NCI-H345 treated with DMSO at 0.1 percent for 48 hours (cell line): Measurements from ENCODE around the gene PLCB2.

Source experiments
- DNase-seq: peaks from one replicate; lab custom pipeline; 2025; ENCODE audit not compliant: unreplicated experiment; lab: John Stamatoyannopoulos, UW

PLCB2 gene

DNA sequence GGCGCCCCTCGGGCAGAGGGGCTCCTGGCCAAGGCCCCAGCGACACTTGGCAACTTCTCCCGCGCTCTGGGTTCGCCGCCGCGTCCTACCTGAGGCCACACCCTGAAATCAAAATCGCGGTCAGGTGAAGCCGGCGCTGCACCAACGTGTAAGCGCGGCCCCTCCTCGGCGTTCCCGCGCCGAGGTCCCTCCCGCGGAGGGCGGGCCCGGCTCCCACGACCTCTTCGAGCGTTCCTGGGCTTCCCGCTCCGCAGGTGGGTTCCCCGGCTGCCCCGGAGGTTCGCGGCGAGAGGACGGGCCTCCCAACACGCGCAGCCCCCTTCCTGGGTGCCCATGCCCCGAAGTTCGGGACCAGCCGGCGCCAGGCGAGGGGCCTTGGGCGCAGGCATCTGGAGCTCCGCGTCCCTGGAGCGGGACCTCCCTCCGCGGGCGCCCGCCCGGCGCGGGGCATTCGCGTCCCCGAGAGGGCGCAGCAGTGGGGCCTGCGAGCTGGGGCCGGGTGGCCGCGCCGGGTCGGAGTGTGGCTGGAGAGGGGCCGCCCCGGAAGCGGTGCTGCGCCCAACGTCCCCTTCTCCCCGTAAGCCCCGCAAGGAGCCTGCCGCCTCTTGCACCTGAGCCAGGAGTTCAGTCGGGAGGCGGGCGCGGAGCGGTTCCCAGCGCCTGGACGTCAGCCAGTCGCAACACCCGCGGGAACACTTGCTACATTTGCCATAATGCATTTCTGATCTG is 55.1 kb downstream of the PLCB2 start:
- DNase-seq = no peak

DNA sequence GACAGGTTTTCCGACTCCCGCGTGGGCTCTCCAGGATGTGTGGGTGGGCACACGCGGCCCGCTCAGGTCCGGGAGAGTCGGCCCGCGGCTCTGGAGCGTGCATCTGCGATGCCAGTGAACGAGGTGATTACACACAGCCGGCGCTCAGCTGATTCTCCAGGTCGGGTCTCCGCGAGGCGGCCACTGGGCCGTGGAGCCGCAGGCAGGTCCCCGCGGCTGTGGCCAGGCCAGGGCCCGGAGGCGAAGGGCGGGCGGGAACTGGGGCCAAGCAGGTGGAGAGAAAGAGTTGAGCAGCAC is 55.6 kb downstream of the PLCB2 start:
- DNase-seq = no peak

DNA sequence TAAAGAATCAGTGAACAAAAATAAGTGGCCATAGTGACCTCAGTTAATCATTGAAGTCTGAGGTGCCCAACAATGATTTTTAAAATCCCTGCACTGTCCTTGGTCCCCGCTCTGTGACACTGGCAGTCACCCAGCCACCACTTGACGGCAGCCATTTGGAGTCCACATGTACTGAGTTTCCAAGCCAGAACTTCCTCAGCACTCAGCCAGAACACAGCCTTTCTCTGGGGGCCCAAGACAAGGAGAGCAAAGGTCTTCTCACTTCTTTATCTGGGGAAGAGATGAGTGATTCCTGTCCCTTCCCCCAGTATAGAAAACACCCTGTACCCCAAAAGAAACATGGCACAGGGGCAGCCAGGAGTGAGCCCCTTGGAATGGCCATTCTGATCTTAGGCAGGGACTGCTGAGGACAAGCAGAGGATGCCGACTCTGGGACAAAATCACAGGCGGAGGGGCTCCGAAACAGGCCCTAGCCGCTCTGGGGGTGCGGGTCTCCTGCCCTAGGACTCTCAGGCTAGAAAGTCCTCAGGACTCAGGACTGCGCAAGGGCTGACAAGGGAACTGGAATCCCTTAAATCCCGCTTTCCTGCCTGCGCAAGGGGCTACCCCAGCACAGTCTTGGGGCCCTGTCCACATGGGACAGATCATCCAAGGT is 56.1 kb downstream of the PLCB2 start:
- no peak for DNase-seq

DNA sequence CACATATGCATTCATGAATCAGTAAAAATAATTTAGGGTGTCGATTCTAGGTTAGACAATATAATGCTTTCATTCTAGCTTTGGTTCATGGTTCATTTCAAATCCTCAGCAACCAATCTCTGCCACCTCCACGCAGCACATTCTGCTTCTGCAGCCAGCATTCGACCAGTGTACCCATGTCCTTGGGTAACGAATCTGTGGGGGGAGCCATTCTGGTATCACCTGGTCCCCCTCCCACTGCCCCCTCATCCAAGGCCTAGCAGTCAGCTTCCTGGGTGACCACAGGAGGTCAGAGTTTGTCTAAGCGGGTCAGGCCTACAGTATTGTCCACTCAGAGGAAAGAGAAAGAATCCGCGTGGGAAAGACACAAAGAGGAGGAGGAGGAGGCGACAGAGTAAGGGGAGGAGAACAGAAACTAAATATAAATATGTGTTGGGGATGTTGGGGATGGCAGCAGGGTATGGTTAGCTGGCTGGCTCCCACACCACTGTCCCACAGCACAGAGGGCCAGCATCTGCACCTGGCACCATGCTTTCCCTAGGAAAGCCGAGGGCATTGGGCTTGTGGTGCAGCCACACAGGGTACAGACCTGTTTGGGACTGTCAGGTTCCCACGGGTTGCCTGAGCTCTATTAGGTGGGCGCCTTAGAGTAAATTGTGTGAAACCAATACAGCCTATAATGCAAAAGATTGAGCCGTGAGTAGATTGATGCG is 56.8 kb downstream of the PLCB2 start:
- DNase-seq = no peak

DNA sequence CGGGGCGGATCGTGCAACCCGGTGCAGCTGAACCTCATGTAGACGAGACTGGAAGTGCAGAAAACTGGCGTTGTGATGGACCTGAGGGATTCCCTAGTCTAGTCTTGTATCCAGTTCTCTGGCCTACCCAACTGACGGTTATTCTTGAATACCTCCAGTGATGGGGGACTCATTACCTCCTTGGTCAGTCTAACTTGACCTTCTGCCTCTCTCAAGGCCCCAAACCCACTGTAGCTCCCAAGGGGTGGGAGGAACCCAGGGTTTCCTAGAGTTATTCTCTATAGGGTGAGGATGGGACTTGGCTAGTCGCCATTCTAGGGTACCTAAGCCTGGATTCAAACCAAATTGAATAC is 57.5 kb downstream of the PLCB2 start:
- DNase-seq = no peak

DNA sequence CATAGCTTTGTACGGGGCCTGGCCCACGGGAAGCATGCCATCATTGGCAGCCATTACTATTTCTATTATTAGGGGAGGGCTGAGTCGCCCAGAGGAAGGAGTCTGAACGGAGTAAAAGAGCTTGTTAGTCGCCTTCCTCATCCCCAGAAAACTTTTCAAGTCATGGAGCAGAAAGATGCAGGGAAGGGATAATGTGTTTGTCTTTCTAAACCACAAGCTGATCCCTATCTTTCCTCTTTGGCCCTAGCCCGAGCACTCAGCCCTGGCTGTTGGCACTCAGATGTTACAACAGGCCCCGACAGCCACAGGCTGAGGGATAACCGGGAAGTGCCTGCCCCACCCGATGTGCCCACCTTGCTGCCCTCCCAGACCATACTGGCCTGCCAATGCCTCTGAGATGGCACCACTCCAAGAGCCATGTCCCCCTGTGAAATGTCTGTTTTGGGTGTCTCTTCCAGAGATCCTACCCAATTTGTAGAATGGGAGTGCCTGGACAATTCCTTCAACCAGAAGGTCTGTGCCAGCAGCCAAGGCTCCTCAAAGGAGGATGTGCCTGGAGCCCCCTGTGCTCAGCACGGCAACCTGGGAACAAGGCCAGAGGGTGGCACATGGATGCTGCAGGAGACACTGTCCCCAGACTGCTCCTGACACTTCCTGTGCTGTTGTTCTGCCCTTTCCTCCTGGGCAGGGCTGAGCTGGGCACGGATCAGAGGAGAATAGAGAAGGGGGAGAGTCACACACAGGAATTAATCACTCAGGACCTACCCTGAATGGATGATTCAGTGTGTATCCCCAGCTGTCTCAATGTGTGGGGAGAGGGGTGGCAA is 58.0 kb downstream of the PLCB2 start:
- no peak for DNase-seq

DNA sequence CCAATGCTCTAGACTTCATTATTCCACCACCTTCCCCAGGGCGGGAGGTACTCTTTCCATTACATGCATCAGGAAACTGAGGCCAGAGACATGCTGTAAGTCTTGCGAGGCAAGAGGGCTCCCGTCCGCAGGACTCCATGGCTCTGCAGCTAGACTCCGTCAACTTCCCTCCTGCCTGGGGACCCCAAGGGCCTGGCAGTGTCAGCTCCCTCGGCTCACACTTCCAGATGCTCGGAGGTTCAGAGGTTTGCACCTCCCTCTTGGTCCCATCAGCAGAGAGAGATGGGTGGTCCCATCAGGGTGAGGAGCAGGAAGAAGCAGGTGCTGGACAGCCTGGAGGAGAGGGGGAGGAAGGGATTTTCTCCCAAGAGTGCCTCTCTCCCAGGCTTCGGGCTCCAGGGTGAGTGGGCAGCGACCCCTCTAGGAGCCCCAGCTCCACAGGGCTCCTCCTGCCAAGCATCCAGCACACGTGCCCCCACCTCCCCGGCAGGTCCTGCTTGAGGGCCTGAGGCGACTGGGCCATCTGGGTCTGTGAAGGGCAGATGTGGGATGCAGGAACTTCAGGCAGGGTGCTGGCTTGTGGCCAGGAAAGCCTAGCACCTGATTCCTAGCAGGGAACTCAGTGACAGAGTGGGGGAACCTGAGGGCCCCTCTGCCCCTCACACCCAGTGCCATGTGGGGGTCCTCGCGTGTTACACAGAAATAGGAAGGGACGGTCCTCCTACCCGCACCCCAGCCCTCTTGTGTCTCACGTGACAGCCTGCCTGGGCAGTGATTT is 59.5 kb downstream of the PLCB2 start:
- DNase-seq = no peak

DNA sequence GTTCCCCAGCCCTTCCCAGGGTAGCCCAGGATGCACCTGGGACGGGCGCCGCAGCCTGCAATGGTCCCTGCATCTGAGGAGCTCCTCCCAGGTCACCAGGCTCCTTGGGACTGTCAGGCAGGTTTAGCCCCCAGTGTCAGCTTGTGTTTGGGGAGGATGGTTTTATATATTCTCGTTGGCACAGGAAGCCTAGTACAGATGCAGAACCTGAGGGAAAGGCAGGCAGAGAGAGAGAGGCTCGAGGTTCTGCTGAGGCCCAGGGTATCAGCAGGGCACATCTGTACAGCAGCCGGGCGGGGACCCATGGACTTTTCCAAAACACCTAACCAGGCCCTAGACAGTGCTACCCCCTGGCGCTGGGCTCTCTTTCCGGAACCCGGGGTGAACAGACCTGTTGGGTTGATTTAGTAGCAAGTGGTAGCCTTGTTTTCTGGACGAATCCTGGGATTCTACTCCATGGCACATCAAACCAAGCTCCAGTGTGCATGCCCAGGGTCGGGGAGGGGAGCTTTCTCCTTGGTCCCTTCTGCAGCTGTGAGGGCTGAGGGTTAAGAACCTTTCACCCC is 60.2 kb downstream of the PLCB2 start:
- no peak for DNase-seq

DNA sequence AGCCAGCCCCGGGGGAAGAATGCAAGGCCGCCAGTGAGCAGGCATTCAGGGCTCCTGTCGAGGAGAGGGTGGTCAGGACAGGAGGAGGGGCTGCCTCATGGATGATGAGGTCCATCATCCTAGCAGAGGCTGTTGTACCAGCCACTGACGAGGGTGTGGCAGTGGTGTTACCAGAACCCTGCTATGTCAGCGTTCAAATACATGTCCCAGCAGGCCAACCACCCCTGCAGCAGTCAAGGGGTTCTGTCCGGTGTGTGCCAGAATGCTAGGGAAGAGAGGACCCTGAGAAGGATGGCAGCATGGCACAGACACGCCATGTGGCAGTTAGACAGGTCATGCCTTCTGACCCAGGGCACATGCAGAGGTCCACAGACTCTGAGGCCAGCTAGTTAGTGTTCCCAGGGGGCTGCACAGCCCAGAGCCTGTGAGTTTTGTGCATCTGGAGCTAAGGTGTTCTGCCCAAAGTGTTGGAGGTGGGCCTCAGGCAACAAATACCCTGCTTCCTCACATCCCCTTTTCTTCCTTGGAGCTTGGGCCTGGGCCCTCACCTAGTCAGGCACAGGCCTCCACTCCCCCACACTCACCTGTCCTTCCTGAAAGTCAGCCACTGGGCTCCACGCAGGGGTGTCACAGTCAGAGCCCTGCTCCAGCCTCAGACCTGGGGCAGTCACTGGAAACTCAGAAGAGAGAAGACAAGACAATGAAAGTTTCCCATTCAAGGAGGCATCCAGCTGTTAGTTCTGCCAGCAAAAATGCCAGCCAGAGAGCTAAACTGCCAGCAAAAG is 61.0 kb downstream of the PLCB2 start:
- DNase-seq = no peak

DNA sequence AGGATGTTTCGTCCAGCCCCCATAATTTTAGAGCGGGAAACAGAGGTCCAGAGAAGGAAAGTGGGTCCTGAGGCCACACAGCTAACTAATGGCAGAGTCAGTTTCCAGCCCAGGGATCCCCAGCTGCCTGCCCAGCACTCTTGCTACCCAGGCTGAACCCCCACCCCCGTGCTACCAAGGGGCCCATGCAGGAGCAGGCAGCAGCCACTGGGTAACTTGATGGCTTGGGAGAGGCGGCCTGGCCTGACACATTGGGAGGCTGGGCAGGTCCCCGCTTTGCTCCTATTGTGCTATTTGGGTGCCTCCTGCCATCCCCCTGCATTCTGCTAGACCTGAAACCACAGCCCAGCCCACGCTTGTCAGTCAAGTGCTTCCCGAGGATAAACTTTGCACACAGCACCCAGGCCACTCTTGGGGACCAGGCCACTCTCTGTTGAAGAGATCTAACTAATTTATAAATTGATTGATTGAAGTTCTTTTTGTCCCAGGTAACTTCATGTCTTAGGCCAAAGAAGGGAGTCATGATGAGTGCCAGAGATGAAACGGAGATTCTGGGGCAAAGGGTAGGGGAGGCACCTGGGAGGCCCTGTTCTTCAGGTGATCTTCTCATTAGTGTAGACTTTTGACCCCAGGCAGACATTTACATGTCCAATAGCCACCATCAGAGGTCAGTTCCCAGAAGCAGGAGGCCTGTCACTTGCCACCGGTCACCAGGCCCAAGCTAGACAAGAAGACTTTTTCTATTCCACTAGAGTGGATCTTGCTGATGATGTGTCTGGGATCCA is 61.9 kb downstream of the PLCB2 start:
- DNase-seq = no peak

DNA sequence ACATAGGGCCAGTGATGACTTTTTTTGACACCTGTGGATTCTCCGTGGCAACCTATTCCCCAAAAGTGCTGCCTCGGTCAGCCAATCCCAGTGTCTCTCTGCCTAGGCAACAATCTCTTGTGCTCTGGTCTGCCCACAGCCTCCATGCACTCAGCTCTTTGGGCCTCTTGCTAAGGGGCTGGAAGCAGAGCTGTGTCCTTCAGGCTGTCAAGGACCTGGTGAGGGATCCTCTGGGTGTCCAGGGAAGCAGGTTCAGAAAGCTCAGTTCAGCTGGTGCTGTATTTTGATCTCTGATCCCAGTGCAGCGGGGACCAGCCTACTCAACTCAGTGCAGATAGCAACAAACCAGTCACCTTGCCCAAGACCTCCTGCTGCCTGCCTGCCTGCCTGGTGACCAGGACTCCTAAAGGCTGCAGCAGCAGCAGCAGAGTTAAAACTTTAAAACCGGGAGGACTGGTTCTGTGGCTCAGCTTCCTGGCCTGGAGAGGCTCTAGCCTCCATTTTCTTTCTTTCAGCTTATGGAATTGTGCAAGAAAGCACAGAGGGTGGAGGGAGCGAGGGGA is 62.7 kb downstream of the PLCB2 start:
- no peak for DNase-seq

DNA sequence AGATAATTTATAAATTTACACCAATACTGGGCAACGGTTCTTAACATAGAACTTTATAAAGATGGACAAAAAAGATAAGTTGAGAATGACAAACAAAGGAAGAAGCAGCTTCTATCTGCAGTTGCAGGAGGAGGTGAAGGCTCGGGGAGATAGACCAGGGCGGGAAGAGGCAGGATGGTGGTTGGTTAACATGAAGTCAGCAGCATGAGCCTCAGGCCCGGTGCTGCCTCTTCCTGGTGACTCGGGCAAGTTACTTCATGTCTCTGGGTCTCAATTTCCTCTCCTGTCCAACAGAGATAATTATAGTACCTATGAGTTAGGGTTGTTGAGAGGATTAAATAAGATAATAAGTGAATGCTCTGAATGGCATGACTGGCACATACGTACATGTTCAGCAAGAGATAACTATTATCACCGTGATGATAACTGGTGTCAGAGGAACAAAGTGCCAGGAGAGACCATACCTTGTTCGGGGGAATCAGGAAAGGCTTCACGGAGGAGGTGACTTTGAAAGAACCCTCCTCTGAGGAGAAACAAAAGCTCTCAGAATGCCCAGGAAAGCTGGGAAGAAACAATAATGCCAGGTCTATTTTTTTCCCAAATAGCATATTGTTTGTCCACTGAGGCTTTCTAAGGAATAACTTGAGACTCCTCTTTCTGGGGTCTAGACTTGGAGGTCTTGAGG is 64.5 kb downstream of the PLCB2 start:
- no peak for DNase-seq

DNA sequence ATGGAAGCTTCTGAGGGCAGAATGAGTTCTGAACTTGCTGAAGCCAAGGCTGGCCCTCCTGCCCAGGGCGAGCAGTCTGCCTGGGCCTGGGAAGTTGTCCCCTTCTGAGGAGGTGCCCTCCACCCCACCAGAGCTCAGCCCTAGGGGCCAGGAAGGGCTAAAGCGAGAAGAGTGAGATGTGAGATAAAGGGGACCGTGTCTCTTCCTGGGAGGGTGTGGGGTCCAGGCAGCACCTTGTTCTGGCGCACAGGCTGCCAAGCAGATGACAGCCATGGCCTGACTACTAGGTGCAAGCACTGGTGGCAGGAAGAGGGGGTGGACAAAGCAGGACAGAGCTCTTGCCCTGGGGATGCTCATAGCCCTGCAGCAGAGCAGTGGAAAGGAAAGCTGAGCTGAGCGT is 65.1 kb downstream of the PLCB2 start:
- DNase-seq = no peak

DNA sequence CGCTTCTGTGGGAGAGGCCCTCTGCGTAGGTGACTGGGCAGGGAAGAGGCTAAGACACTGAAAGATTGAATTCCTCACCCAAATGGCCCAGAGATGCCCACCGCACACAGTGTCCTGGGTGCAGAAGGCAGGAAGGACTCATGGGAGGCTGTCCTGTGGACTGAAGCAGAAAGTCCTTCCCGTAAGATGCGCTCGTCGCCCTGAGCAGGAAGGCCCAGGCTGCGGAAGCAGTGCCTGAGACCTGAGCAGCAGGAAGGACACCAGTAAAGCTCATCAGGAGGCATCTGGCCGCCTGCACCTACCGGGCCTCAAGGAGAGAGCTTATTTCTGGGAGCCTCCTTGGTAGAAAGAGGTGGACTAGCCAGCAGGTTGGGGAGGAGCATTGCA is 65.5 kb downstream of the PLCB2 start:
- DNase-seq = no peak

DNA sequence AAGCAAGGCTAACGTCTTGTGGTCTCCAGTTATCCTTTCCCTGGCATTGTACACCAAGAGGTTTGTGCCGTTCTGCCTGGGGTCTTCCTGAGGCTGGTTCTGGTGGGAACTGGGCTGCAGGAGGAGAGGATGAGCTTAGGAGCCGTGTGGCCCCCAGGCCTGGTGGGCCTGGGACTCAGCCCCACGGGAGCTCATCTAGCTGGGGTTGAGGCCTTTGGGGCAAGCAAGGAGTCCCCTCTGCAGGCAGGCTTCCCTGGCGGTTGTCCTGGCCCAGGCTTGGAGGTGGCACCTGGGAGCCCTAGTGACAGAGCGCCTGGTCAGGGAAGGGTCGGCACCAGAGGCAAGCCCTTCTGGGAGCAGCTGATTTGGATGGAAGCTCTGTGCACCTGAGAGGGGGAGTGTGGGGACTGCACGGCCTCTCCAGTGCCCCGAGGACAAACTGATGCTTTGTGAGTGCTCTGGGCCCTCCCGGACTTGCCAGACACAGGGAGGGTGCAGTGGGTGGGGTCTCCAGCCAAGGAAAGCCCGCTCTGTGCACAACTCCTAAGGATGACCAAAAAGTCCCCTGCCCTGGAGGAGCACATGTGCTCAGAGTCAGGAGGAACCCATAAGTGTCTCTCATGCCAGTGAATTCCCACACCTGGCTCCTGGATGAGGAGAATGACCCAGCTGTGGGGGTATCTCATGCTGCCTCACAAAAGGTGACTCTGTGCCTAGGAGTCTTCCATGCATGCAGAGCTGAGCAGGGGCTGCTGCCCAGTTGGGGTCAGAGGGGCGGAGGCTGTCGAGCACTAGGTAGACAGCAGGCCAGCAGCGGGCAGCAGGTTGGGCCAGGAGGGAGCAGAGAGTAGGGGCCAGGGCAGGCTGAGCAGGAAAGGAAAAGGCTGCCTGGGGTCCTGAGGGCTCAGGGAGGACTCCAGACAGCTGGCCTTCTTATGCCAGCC is 66.2 kb downstream of the PLCB2 start:
- DNase-seq = no peak

DNA sequence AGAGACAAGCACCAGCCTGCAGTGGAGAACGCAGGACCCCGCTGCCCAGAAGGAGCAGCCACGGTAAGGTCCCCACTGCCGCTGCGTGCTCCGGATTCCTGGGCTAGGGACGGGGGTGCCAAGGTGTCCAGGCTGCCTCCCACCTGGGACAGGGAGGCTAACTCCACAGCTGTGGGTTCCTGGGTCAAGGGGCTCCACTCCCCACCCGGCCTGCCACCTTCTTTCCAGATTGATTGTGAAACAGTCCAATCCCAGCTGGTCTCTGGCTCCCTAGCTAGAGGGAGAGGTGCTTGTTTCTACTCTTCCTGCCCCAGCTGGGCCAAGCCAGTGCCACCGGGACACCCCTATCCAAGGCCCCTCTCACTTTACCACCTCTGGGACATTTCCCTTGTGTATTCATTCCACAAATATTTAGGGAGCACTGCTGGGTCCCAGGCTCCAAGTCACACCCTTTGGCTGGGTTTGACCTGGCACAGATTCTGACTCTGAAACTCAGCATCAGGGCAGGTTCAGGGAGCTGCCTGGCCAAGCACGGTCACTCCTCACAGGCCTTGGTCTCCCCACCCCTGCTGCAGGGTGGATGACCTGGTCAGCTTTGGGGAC is 67.0 kb downstream of the PLCB2 start:
- DNase-seq = no peak
